Left lobe of liver (tissue), 2 donors: ENCODE data around the gene ZMIZ1. TPM values are rescaled to one million over a fixed set of nuclear protein-coding genes. Genes with fewer than 3 reads are reported as not detected.

Experiments
- ATAC-seq: fragments of 200-7000 bp; cut with Tn5 transposase; one replicate; pipeline ENCODE4 v1.9.1; 2020; ENCODE audit warnings: mild to moderate bottlenecking, moderate library complexity
- DNase-seq: peaks from one replicate; pipeline ENCODE4 v3.0.0-alpha.2; 2020; ENCODE audit warnings: low spot score
- total RNA-seq: library from RNA; stranded (reverse); gene quantifications from one replicate; pipeline ENCODE4 v1.2.1, GENCODE V29; 2021
- donor health status: DM: no; HTN: no; CAD: no; lungs with moderate emphysema.
- donor health status: DM: no; HTN: yes; CAD: no.

ZMIZ1 gene
- total RNA-seq, 1 donor from 2014 or later, result 15.0 TPM

- no peak for DNase-seq
- no peak for ATAC-seq
These were observed 169.8 kb downstream of the ZMIZ1 start for GRCh38 chr10:79238606-79239005.

DNA sequence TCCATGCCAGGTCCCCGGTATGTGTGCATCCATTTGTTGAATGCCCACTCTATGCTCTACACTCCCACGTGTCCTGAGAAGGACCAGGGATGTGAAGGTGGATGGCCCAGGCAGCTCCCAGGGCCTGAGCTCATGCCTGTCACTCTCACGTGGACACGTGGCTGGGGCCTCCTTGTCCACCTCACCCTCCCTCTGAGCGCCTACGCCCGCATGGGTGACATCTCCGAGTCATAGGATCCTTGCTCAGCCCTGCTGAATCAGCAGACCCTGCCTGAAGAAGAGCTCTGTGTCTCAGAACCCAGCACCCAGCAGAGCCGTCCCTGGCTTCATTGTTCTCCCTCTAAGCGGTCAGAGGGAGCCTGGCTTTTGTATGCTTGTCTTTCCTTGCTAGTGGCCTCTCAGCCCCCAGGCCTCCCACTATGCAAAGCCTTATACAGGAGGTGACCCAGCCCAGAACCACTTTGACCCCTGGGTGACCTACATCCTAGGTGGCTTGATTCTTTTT lies 170.6 kb downstream of the ZMIZ1 start:
- DNase-seq (no peak), ATAC-seq (peak; percentile 26)

DNA sequence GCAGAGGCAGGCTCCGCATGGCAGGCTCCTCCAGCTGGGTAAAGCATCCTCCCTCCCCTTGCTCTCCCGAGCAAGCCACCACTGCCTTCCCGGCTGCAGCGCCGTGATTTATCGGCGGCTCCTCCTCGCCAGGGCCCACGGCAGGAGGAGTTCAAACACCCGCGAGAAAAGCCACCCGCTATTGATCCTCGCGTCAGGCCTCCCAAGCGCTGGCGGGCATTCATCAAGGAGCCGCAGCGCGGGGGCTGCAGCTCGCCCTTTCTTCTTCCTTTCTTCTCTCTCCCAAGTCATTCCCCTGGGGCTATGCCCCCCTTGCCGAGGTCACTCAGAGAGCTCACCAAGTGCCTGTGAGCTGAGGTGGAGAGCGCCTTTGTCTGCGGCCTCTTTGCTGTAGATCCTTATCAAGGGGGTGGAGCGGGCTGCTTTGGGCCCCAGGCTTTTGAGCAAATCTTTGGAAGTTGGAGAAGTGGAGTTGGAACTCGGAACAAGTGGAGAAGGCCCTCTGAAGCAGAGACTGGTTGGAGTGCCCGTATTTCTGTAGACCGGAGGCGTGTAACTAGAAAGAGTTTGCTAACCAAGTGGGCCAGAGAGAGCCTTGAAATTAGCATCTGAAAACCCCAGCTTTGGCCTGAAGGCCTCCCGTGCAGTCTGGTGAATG lies 171.3 kb downstream of the ZMIZ1 start:
- DNase-seq, result no peak
- ATAC-seq, result no peak

- no peak for DNase-seq
- ATAC-seq, result no peak
These were observed 172.8 kb downstream of the ZMIZ1 start for GRCh38 chr10:79241629-79241989.

- peak; percentile 60 for DNase-seq
- peak; percentile 23 for ATAC-seq
These were observed 173.3 kb downstream of the ZMIZ1 start for GRCh38 chr10:79241990-79242619.

DNA sequence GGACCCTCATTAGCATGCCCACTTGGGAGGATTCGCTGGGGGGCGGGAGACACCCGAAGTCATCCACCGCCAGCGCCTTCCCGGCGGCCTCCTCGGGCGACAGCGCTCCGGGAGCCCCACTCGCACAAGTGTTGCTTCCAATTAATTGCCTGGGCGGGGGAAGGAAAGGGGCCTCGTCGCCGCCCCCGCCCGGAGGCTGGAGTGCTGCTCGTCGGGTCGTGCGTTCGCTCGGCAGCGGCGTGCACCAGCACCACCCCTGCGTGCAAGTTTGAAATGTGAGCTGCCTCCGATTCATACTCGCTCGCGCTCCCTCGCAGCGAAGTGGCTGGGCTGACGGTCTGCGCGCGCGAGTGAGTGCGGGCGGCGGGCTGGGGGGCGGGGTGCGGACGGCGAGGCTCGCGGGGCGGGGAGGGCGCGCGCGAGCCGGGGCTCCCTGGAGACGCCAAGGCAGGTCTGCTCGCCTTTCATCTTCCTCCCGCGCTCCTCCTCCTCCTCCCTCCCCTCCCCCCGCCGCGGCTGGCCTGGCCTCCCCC lies 173.9 kb downstream of the ZMIZ1 start:
- ATAC-seq (no peak), DNase-seq (no peak)

- no peak for DNase-seq
- no peak for ATAC-seq
These were observed 174.7 kb downstream of the ZMIZ1 start for GRCh38 chr10:79243181-79244067.

DNA sequence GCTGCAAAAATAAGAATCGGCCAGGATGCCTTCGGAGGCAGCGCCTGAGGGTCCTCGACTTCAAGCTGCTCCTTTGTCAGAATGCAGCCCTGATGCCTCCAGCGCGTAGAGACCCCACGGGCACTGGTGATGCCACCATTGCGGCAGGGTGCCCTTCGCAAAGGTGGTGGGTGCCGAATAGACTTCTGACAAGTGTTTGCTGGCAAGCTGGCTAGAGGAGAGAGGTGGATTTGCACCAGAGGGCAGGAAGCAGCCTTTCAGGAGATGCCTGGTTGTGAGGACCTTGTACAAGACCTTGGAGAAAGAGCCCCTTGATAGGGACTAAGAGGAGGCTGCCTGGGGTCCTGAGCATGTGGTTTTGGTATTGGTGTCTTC lies 175.3 kb downstream of the ZMIZ1 start:
- DNase-seq (no peak), ATAC-seq (no peak)

DNA sequence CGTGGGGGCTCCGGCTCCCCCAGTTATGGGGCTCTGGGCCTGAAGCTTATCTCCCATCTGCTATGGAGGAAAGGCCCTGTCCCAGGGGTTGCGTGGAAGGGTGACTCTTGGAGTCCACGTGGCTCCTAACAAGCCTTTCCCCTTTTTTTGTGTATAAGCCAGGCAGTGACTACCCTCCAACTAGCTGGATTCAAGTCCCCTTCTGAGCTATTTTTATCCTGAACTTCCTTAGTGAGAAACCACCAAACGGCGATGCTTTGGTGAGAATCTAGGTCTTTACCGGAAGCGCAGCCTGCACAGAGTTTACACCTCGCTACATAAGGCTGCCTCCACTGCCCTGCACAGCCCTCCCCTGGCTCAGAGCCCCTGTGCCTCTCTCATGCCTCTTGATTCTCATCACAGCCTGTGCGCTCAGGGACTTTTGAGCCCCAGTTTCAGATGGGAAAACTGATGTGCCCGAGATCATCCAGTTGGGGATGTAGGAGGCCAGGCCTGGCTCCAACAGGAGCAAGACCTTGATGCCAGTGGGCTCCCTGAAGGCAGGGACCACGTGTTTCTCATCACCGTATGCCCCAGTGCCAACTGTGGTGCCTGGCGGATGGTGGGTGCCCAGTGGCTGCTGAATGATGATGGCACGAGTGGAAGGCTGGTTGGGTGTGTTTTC lies 176.2 kb downstream of the ZMIZ1 start:
- ATAC-seq (no peak), DNase-seq (no peak)

- DNase-seq (no peak), ATAC-seq (no peak)
These were observed 176.9 kb downstream of the ZMIZ1 start for GRCh38 chr10:79245539-79246208.

GRCh38 chr10:79246209-79246581 lies 177.4 kb downstream of the ZMIZ1 start:
- peak; percentile 71 for ATAC-seq
- peak; percentile 90 for DNase-seq

GRCh38 chr10:79246606-79247275 lies 178.0 kb downstream of the ZMIZ1 start:
- ATAC-seq (peak; percentile 42), DNase-seq (peak; percentile 61)

DNA sequence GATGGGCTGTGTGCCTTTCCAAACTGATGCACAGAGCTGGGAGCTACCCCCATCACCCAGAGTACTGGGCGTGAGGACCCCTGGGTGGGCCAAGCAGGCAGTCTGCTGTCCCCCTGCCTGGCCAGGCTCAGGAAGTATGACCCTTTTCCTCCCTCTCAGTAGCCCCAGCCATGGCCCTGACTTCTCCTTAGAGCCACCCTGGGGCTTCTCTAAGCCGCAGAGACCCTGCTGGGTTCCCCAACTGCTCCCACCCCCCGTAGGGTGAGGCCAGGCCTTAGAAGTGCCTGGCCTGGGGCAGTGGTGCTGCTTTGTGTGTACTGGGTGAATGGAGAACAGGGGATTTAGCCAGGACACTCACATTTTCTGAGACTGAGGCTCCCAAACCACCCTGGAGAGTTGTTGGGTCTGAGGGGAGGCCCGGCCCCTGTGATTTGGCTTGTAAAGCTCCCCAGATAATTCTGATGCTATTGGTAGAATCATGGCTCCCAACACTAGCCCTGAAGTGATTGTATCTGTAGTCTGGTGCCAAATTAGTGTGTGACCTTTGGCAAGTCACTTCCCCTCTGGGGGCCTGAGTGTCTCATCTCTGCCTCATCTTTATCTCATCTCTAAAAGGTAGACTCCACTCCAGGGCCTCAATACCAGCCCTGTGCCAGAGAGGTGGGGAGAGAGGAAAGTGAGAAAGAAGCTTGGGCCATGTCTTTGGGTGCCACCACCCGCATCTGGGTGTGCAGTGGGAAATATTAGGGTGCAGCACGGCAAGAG lies 178.8 kb downstream of the ZMIZ1 start:
- ATAC-seq, result no peak
- no peak for DNase-seq

GRCh38 chr10:79248341-79249185 lies 179.8 kb downstream of the ZMIZ1 start:
- ATAC-seq, result no peak
- no peak for DNase-seq

GRCh38 chr10:79249186-79250121 lies 180.7 kb downstream of the ZMIZ1 start:
- no peak for DNase-seq
- no peak for ATAC-seq

DNA sequence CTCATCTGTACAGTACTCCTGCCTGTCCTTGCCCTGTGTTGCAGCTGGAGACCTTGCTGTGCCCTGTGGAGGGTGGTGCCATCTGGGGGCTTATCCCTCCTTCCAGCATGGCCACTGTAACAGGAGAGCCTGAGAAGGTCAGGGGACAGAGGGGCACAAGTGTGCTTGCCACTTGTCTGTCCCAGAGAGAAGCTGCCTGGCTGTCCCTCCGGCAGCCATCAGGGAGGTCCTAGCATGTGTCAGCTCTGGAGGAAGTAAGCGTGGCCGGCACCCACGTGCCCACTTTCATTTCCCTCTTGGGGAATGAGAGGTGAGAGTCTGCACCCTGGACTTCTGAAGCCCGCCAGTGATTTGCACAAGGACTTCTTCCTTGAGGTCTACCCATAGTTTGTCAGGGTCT lies 181.5 kb downstream of the ZMIZ1 start:
- no peak for DNase-seq
- no peak for ATAC-seq

GRCh38 chr10:79252450-79252849 lies 183.7 kb downstream of the ZMIZ1 start:
- no peak for ATAC-seq
- no peak for DNase-seq
